Muscle of arm (tissue), 12 donors: ENCODE results near the gene MEX3C. TPM values are rescaled to one million over a fixed set of nuclear protein-coding genes. Genes with fewer than 3 reads are reported as not detected.

Experiments
- DNase-seq: peaks from one replicate; pipeline ENCODE4 v3.0.0-alpha.2; 2013
- polyA plus RNA-seq, 12 donors: library from polyadenylated mRNA; unstranded; fragments of 120-200 nt; gene quantifications; one replicate each; pipeline ENCODE4 v1.2.1, GENCODE V29; 2013; ENCODE audit not compliant: insufficient read length in 12 of 12

MEX3C gene
- polyA plus RNA-seq, 12 donors, result 21.3 to 53.6 (median 36.9) TPM; not detected in 1

- DNase-seq, result no peak
These were observed 3.7 kb downstream of the MEX3C start for GRCh38 chr18:51193621-51194287.

- DNase-seq, result no peak
These were observed 4.8 kb downstream of the MEX3C start for GRCh38 chr18:51192696-51193095.

- DNase-seq, result no peak
These were observed 5.5 kb downstream of the MEX3C start for GRCh38 chr18:51192026-51192425.

- no peak for DNase-seq
These were observed 6.3 kb downstream of the MEX3C start for GRCh38 chr18:51191128-51191717.

GRCh38 chr18:51190000-51190399 lies 7.5 kb downstream of the MEX3C start:
- no peak for DNase-seq

GRCh38 chr18:51188024-51188701 lies 9.3 kb downstream of the MEX3C start:
- no peak for DNase-seq

- no peak for DNase-seq
These were observed 12.4 kb downstream of the MEX3C start for GRCh38 chr18:51185075-51185474.

- no peak for DNase-seq
These were observed 13.4 kb downstream of the MEX3C start for GRCh38 chr18:51184091-51184457.

- no peak for DNase-seq
These were observed 13.9 kb downstream of the MEX3C start for GRCh38 chr18:51183372-51184090.

- DNase-seq, result no peak
These were observed 14.7 kb downstream of the MEX3C start for GRCh38 chr18:51182824-51183223.

GRCh38 chr18:51171625-51172259 lies 25.7 kb downstream of the MEX3C start:
- DNase-seq, result no peak

GRCh38 chr18:51171223-51171622 lies 26.3 kb downstream of the MEX3C start:
- DNase-seq, result no peak

GRCh38 chr18:51170664-51171063 lies 26.8 kb downstream of the MEX3C start:
- DNase-seq, result no peak

- no peak for DNase-seq
These were observed 27.8 kb downstream of the MEX3C start for GRCh38 chr18:51169731-51170130.

- no peak for DNase-seq
These were observed 28.4 kb downstream of the MEX3C start for GRCh38 chr18:51168960-51169662.

GRCh38 chr18:51168026-51168742 lies 29.3 kb downstream of the MEX3C start:
- no peak for DNase-seq

- no peak for DNase-seq
These were observed 32.2 kb downstream of the MEX3C start for GRCh38 chr18:51165296-51165695.

- no peak for DNase-seq
These were observed 32.7 kb downstream of the MEX3C start for GRCh38 chr18:51164761-51165281.

- DNase-seq, result no peak
These were observed 33.1 kb downstream of the MEX3C start for GRCh38 chr18:51164342-51164741.

- DNase-seq, result no peak
These were observed 33.9 kb downstream of the MEX3C start for GRCh38 chr18:51163543-51163942.

- no peak for DNase-seq
These were observed 34.9 kb downstream of the MEX3C start for GRCh38 chr18:51162617-51163016.
